ENCODE measurements around the gene LOC128125822.

The LOC128125822 gene

GRCh38 chr6:63598049-63599036, 26.1 kb downstream of the LOC128125822 start:
- Histone ChIP-seq H3K9me3 (ENCODE audit: low read depth, low read length) (no peaks in the 10 kb centered on the region), H3K4me3 (ENCODE audit: insufficient read depth, low read length) (peak overlapping the region; percentile 73), H3K36me3 (ENCODE audit: insufficient read depth, low read length) (no peaks in the 10 kb centered on the region), H4K20me1 (ENCODE audit: insufficient read depth, low read length) (no peaks in the 10 kb centered on the region), H3K4me2 (ENCODE audit: insufficient read depth, low read length) (peak overlapping the region; percentile 96), H3K79me2 (ENCODE audit: insufficient read depth, low read length) (no peaks in the 10 kb centered on the region), H3K27me3 (ENCODE audit: insufficient read depth, low read length) (no peaks in the 10 kb centered on the region), H2AFZ (ENCODE audit: low read length) (peak overlapping the region; percentile 93), H3K4me1 (ENCODE audit: insufficient read depth, low read length) (peaks cover 13% of the 10 kb centered on the region), H3K27ac (ENCODE audit: low read depth, low read length) (no peak overlapping the region)
- peak; percentile 95 for TF ChIP-seq CTCF (IDR thresholded peaks at IDR 0.05; ENCODE audit: extremely low read depth, low read depth, low read length)
- no peak for DNase-seq (ENCODE audit: insufficient read length, low spot score, missing footprints)

- peak overlapping the region; percentile 36 for H2AFZ ChIP-seq (ENCODE audit: low read length)
- no peaks in the 10 kb centered on the region for H3K36me3 ChIP-seq (ENCODE audit: insufficient read depth, low read length)
- H3K4me2 ChIP-seq (ENCODE audit: insufficient read depth, low read length): no peak overlapping the region
- H4K20me1 ChIP-seq (ENCODE audit: insufficient read depth, low read length): no peaks in the 10 kb centered on the region
- no peak overlapping the region for H3K4me3 ChIP-seq (ENCODE audit: insufficient read depth, low read length)
- no peaks in the 10 kb centered on the region for H3K79me2 ChIP-seq (ENCODE audit: insufficient read depth, low read length)
- no peak for TF ChIP-seq CTCF (IDR thresholded peaks at IDR 0.05; ENCODE audit: extremely low read depth, low read depth, low read length)
- H3K9me3 ChIP-seq (ENCODE audit: low read depth, low read length): no peaks in the 10 kb centered on the region
- H3K4me1 ChIP-seq (ENCODE audit: insufficient read depth, low read length): peaks cover 13% of the 10 kb centered on the region
- no peaks in the 10 kb centered on the region for H3K27me3 ChIP-seq (ENCODE audit: insufficient read depth, low read length)
- DNase-seq (ENCODE audit: insufficient read length, low spot score, missing footprints): no peak
- H3K27ac ChIP-seq (ENCODE audit: low read depth, low read length): no peak overlapping the region
These were observed 27.0 kb downstream of the LOC128125822 start for GRCh38 chr6:63599243-63599642.

GRCh38 chr6:63600136-63600535, 27.9 kb downstream of the LOC128125822 start:
- Histone ChIP-seq H3K27ac (ENCODE audit: low read depth, low read length) (no peak overlapping the region), H3K4me2 (ENCODE audit: insufficient read depth, low read length) (no peak overlapping the region), H4K20me1 (ENCODE audit: insufficient read depth, low read length) (no peaks in the 10 kb centered on the region), H3K27me3 (ENCODE audit: insufficient read depth, low read length) (no peaks in the 10 kb centered on the region), H3K9me3 (ENCODE audit: low read depth, low read length) (no peaks in the 10 kb centered on the region), H3K36me3 (ENCODE audit: insufficient read depth, low read length) (no peaks in the 10 kb centered on the region), H3K79me2 (ENCODE audit: insufficient read depth, low read length) (no peaks in the 10 kb centered on the region), H3K4me1 (ENCODE audit: insufficient read depth, low read length) (peaks cover 13% of the 10 kb centered on the region), H3K4me3 (ENCODE audit: insufficient read depth, low read length) (no peak overlapping the region), H2AFZ (ENCODE audit: low read length) (peak overlapping the region; percentile 44)
- no peak for TF ChIP-seq CTCF (IDR thresholded peaks at IDR 0.05; ENCODE audit: extremely low read depth, low read depth, low read length)
- DNase-seq (ENCODE audit: insufficient read length, low spot score, missing footprints): no peak

GRCh38 chr6:63609231-63609630, 37.0 kb downstream of the LOC128125822 start:
- Histone ChIP-seq H3K4me3 (ENCODE audit: insufficient read depth, low read length) (no peak overlapping the region), H3K79me2 (ENCODE audit: insufficient read depth, low read length) (no peaks in the 10 kb centered on the region), H4K20me1 (ENCODE audit: insufficient read depth, low read length) (no peaks in the 10 kb centered on the region), H3K27me3 (ENCODE audit: insufficient read depth, low read length) (no peaks in the 10 kb centered on the region), H3K9me3 (ENCODE audit: low read depth, low read length) (no peaks in the 10 kb centered on the region), H2AFZ (ENCODE audit: low read length) (no peak overlapping the region), H3K27ac (ENCODE audit: low read depth, low read length) (no peak overlapping the region), H3K4me1 (ENCODE audit: insufficient read depth, low read length) (no peaks in the 10 kb centered on the region), H3K4me2 (ENCODE audit: insufficient read depth, low read length) (no peak overlapping the region), H3K36me3 (ENCODE audit: insufficient read depth, low read length) (no peaks in the 10 kb centered on the region)
- no peak for DNase-seq (ENCODE audit: insufficient read length, low spot score, missing footprints)
- TF ChIP-seq CTCF (IDR thresholded peaks at IDR 0.05; ENCODE audit: extremely low read depth, low read depth, low read length): no peak

Data from osteoblast (primary cell).